Ishikawa (cell line): ENCODE data around the gene REXO4.

Source experiments
- CEBPB ChIP-seq: IDR thresholded peaks from 2 replicates; pipeline ENCODE4 v1.6.1; 2012
- EGR1 ChIP-seq: IDR thresholded peaks from 2 replicates; pipeline ENCODE4 v1.6.1; 2012
- EP300 ChIP-seq: IDR thresholded peaks from 2 replicates; pipeline ENCODE4 v1.6.1; 2012; ENCODE audit warnings: borderline replicate concordance
- FOXM1 ChIP-seq: IDR thresholded peaks from 2 replicates; pipeline ENCODE4 v1.6.1; 2012; ENCODE audit warnings: low read depth, borderline replicate concordance
- MAX ChIP-seq: IDR thresholded peaks from 2 replicates; pipeline ENCODE4 v1.6.1; 2012
- RAD21 ChIP-seq: IDR thresholded peaks from 2 replicates; pipeline ENCODE4 v1.6.1; 2012; ENCODE audit warnings: low read depth
- REST ChIP-seq: IDR thresholded peaks from 2 replicates; pipeline ENCODE4 v1.6.1; 2012; ENCODE audit warnings: low read depth, mild to moderate bottlenecking
- TAF1 ChIP-seq: IDR thresholded peaks from 2 replicates; pipeline ENCODE4 v1.6.1; 2012; ENCODE audit warnings: low read depth, mild to moderate bottlenecking
- TF ChIP-seq, protein P1 (sequence below): IDR thresholded peaks from 2 replicates; pipeline ENCODE4 v1.6.1; 2012

- TF ChIP-seq REST: no peak
- TF ChIP-seq, protein P1, sequence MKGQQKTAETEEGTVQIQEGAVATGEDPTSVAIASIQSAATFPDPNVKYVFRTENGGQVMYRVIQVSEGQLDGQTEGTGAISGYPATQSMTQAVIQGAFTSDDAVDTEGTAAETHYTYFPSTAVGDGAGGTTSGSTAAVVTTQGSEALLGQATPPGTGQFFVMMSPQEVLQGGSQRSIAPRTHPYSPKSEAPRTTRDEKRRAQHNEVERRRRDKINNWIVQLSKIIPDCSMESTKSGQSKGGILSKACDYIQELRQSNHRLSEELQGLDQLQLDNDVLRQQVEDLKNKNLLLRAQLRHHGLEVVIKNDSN: no peak
- no peak for TF ChIP-seq MAX
- no peak for TF ChIP-seq EP300
- no peak for TF ChIP-seq FOXM1
- no peak for TF ChIP-seq RAD21
- no peak for TF ChIP-seq EGR1
- no peak for TF ChIP-seq TAF1
- no peak for TF ChIP-seq CEBPB
These were observed 37.1 kb downstream of the REXO4 start for GRCh38 chr9:133380734-133381133.
